ENCODE data around the gene SLC9A4.

DNA sequence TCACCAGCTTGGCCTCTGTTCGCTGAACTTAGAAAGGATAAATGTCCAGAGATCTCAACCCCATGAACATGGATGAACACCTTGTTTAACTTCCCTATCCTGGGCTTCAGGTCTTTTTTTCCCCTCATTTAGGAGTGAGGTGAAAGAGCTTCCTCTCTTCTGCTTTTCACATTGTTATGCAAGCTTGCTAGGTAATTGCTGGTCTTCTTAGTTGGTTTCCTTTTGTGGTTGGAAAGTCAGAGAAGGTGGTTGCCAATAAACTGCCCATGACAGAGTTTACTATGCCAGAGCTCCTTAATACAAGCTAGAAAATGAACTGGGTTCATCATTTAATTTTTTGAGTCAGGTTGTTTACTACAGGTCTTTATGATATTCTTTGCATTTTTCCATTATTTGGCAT lies 16.6 kb downstream of the SLC9A4 start:
- TF ChIP-seq EZH2 (IDR thresholded peaks at IDR 0.05; ENCODE audit: borderline replicate concordance, low read depth, low read length, severe bottlenecking) (no peak), CTCF (IDR thresholded peaks at IDR 0.05; ENCODE audit: extremely low read depth in 1 of 2, insufficient read depth in 1 of 2, low read depth in 1 of 2, low read length in 2 of 2) (no peak), POLR2A (IDR thresholded peaks at IDR 0.05; ENCODE audit: low read depth, low read length) (no peak), FOS (IDR thresholded peaks at IDR 0.05; ENCODE audit: borderline replicate concordance, insufficient read depth, low read length) (no peak)

Measured in endothelial cell of umbilical vein (primary cell).